SU-DHL-6 (cell line): ENCODE results near the gene DBX1.

Experiments used
- H2AFZ ChIP-seq: fragments of 200-600 bp; sonication (generic); 2 replicates; pipeline ENCODE4 v1.6.1; 2014; ENCODE audit warnings: low read depth, mild to moderate bottlenecking, moderate library complexity, mixed read lengths, antibody characterized with exemption, low read length; ENCODE audit not compliant: severe bottlenecking
- H3F3A ChIP-seq: fragments of 200-600 bp; shearing (Covaris generic); 2 replicates; pipeline ENCODE4 v1.6.0; 2016; ENCODE audit warnings: antibody characterized with exemption, mild to moderate bottlenecking; ENCODE audit not compliant: insufficient read depth
- H3K27ac ChIP-seq: fragments of 200-600 bp; sonication (generic); 2 replicates; pipeline ENCODE4 v1.5.1; 2016; ENCODE audit warnings: low read depth, mild to moderate bottlenecking, low read length, moderate library complexity, mixed read lengths
- H3K27me3 ChIP-seq: fragments of 200-600 bp; sonication (generic), shearing (Covaris generic); 2 replicates; pipeline ENCODE4 v1.6.0; 2014; ENCODE audit warnings: mild to moderate bottlenecking, low read length
- H3K36me3 ChIP-seq: fragments of 200-600 bp; sonication (generic); 2 replicates; pipeline ENCODE4 v1.6.1; 2014; ENCODE audit warnings: mild to moderate bottlenecking, low read length, mixed read lengths
- H3K4me2 ChIP-seq: fragments of 300-600, 200-600 bp; shearing (Covaris generic), sonication (generic); 2 replicates; pipeline ENCODE4 v1.6.0; 2014; ENCODE audit warnings: low read length, low read depth, mild to moderate bottlenecking; ENCODE audit not compliant: poor library complexity, severe bottlenecking
- H3K4me3 ChIP-seq: fragments of 200-600 bp; sonication (generic); 2 replicates; pipeline ENCODE4 v1.5.1; 2014; ENCODE audit warnings: antibody characterized with exemption, low read length, mild to moderate bottlenecking, mixed read lengths; ENCODE audit not compliant: insufficient read depth, poor library complexity, severe bottlenecking
- H3K79me2 ChIP-seq: fragments of 200-600 bp; sonication (generic); 2 replicates; pipeline ENCODE4 v1.6.1; 2014; ENCODE audit warnings: mild to moderate bottlenecking, low read length, moderate library complexity; ENCODE audit not compliant: insufficient read depth
- H3K9ac ChIP-seq: fragments of 200-600 bp; sonication (generic); 2 replicates; pipeline ENCODE4 v1.7.0; 2014; ENCODE audit warnings: mild to moderate bottlenecking, low read length
- H3K9me2 ChIP-seq: fragments of 200-600 bp; sonication (generic); replicated peaks from 2 replicates; pipeline ENCODE4 v1.6.1; 2014; ENCODE audit warnings: low read length; ENCODE audit not compliant: insufficient read depth
- H3K9me3 ChIP-seq: fragments of 200-600 bp; sonication (generic); 2 replicates; pipeline ENCODE4 v1.6.1; 2014; ENCODE audit warnings: low read length, mixed read lengths; ENCODE audit not compliant: insufficient read depth
- H4K20me1 ChIP-seq: fragments of 200-600 bp; sonication (generic); 2 replicates; pipeline ENCODE4 v1.6.1; 2014; ENCODE audit warnings: low read depth, mild to moderate bottlenecking, antibody characterized with exemption, low read length, moderate library complexity, mixed read lengths
- EZH2phosphoT487 ChIP-seq: fragments of 200-600 bp; sonication (generic), shearing (Covaris generic); conservative IDR thresholded peaks from 2 replicates; pipeline ENCODE4 v1.6.1; 2018; ENCODE audit warnings: mild to moderate bottlenecking, antibody characterized with exemption, low read length, moderate library complexity, mixed read lengths
- TF ChIP-seq, protein P1 (sequence below): fragments of 200-600 bp; sonication (generic); IDR thresholded peaks from one replicate; pipeline ENCODE4 v1.5.1; 2017; ENCODE audit warnings: antibody characterized with exemption, mild to moderate bottlenecking, low read length, moderate library complexity; ENCODE audit not compliant: insufficient read depth, poor library complexity, severe bottlenecking

Gene DBX1

DNA sequence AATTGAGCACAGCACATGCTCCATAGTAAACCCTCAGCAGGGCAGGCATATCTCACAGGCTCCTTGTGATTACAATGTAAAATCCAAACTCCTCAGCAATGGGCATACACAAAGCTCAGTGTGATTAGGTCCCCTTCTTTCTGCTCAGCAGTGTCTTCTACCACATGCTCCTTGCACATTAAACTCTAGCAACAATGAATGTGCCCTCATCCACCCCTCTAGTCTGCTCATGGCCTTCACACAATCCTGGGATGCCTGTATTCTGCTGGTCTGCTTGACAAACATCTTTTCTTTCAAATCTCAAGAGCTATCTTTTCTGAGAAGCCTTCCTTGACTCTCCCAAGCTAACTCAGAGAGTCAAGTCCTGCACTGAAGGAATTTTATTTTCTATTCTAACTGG is 32.4 kb upstream of the DBX1 start:
- no peak overlapping the region for H3K27ac ChIP-seq
- H4K20me1 ChIP-seq, result no peaks in the 10 kb centered on the region
- H3K27me3 ChIP-seq, result no peaks in the 10 kb centered on the region

DNA sequence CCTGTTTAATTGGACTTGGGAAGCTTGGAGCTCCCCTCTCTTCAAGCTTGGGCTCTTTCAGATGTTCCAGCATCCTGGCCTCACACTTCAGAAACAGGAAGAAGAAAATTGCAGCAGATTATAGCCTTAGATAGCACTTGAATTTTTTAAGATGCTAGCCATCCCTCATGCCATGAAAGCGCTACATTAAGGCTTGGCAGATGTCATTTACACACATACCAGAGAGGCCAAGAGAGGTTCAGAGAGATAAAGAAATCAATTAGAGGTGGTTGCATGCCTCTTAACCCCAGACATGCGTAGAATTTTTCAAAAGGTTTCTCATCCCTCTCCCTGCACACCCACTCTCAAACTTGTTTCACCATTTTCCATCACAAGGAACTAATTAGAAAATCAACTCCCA is 31.9 kb upstream of the DBX1 start:
- Histone ChIP-seq H3K4me2 (no peak overlapping the region), H3K4me3 (no peak overlapping the region), H3K9ac (no peak overlapping the region), H3K79me2 (no peaks in the 10 kb centered on the region), H3K27me3 (no peaks in the 10 kb centered on the region), H3K27ac (no peak overlapping the region), H3K9me2 (no peaks in the 10 kb centered on the region), H3F3A (no peaks in the 10 kb centered on the region), H4K20me1 (no peaks in the 10 kb centered on the region), H2AFZ (no peak overlapping the region), H3K36me3 (no peaks in the 10 kb centered on the region), H3K9me3 (no peaks in the 10 kb centered on the region)
- no peak for TF ChIP-seq EZH2phosphoT487
- TF ChIP-seq, protein P1, sequence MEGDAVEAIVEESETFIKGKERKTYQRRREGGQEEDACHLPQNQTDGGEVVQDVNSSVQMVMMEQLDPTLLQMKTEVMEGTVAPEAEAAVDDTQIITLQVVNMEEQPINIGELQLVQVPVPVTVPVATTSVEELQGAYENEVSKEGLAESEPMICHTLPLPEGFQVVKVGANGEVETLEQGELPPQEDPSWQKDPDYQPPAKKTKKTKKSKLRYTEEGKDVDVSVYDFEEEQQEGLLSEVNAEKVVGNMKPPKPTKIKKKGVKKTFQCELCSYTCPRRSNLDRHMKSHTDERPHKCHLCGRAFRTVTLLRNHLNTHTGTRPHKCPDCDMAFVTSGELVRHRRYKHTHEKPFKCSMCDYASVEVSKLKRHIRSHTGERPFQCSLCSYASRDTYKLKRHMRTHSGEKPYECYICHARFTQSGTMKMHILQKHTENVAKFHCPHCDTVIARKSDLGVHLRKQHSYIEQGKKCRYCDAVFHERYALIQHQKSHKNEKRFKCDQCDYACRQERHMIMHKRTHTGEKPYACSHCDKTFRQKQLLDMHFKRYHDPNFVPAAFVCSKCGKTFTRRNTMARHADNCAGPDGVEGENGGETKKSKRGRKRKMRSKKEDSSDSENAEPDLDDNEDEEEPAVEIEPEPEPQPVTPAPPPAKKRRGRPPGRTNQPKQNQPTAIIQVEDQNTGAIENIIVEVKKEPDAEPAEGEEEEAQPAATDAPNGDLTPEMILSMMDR, result no peak

More for the DNA sequence above, 32.4 kb upstream of the DBX1 start:
- H3K9me3 ChIP-seq, result no peaks in the 10 kb centered on the region
- H3F3A ChIP-seq, result no peaks in the 10 kb centered on the region
- no peak overlapping the region for H3K9ac ChIP-seq
- TF ChIP-seq, protein P1, result no peak
- no peak for TF ChIP-seq EZH2phosphoT487
- no peak overlapping the region for H3K4me3 ChIP-seq
- H3K4me2 ChIP-seq, result no peak overlapping the region
- H3K79me2 ChIP-seq, result no peaks in the 10 kb centered on the region
- no peaks in the 10 kb centered on the region for H3K36me3 ChIP-seq
- no peaks in the 10 kb centered on the region for H3K9me2 ChIP-seq
- H2AFZ ChIP-seq, result no peak overlapping the region

DNA sequence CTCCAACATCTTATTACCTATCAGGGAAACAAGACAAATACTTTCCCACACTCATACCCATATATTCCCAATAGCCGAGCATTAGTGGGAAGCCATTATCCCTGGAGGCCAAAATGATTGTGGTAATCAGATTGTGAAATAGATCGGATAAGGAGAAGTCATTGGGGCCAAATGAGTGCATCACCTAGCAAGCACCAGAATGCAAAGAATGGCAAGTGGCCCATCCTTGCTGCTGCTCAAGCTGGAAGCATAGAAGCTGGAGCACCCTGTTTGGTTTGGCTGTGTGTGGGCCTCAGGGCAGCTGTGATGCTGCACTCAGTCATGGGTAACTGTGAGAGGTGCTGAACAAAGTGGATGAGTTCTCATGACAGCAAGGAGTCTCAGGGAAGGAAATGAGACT is 18.7 kb upstream of the DBX1 start:
- no peaks in the 10 kb centered on the region for H3K27me3 ChIP-seq
- TF ChIP-seq, protein P1, result no peak
- no peak for TF ChIP-seq EZH2phosphoT487
- no peaks in the 10 kb centered on the region for H4K20me1 ChIP-seq

More for the DNA sequence above, 18.7 kb upstream of the DBX1 start:
- no peak overlapping the region for H3K4me3 ChIP-seq
- no peak overlapping the region for H3K4me2 ChIP-seq
- no peak overlapping the region for H2AFZ ChIP-seq
- no peaks in the 10 kb centered on the region for H3K9me2 ChIP-seq
- no peaks in the 10 kb centered on the region for H3K36me3 ChIP-seq
- H3K9ac ChIP-seq, result no peak overlapping the region
- no peaks in the 10 kb centered on the region for H3K9me3 ChIP-seq
- H3F3A ChIP-seq, result no peaks in the 10 kb centered on the region
- no peak overlapping the region for H3K27ac ChIP-seq
- no peaks in the 10 kb centered on the region for H3K79me2 ChIP-seq
